Measurements from ENCODE around the gene LYSMD2. TPM values are rescaled to one million over a fixed set of nuclear protein-coding genes. Genes with fewer than 3 reads are reported as not detected.

The LYSMD2 gene
- total RNA-seq, 3 donors from 2014 or later: 3.8 to 12.8 (median 7.3) TPM

- Histone ChIP-seq H3K9me3 (no peaks in the 10 kb centered on the region), H3K36me3 (ENCODE audit: low read depth) (no peaks in the 10 kb centered on the region), H3K4me3 (no peak overlapping the region), H3K4me1 (ENCODE audit: low read depth) (no peaks in the 10 kb centered on the region)
- intact Hi-C loops (cut with DNase I, micrococcal nuclease): no loop called here
- TF ChIP-seq CTCF (IDR thresholded peaks at IDR 0.05): no peak
- no peak for DNase-seq
- no peak for ATAC-seq
These were observed 38.1 kb downstream of the LYSMD2 start for GRCh38 chr15:51699373-51699772.

GRCh38 chr15:51697163-51697562, 40.3 kb downstream of the LYSMD2 start:
- H3K9me3 ChIP-seq: no peaks in the 10 kb centered on the region
- DNase-seq (no peak), ATAC-seq (no peak)
- no peaks in the 10 kb centered on the region for H3K36me3 ChIP-seq (ENCODE audit: low read depth)
- intact Hi-C loops (cut with DNase I, micrococcal nuclease): no loop called here
- no peaks in the 10 kb centered on the region for H3K4me1 ChIP-seq (ENCODE audit: low read depth)
- no peak overlapping the region for H3K4me3 ChIP-seq
- TF ChIP-seq CTCF (IDR thresholded peaks at IDR 0.05): no peak

GRCh38 chr15:51696566-51696965, 40.9 kb downstream of the LYSMD2 start:
- no peak for DNase-seq
- TF ChIP-seq CTCF (IDR thresholded peaks at IDR 0.05): no peak
- Histone ChIP-seq H3K9me3 (no peaks in the 10 kb centered on the region), H3K36me3 (ENCODE audit: low read depth) (no peaks in the 10 kb centered on the region), H3K4me3 (no peak overlapping the region), H3K4me1 (ENCODE audit: low read depth) (no peaks in the 10 kb centered on the region)
- intact Hi-C loops (cut with DNase I, micrococcal nuclease): no loop called here
- ATAC-seq: no peak

- no peak overlapping the region for H3K4me3 ChIP-seq
These were observed 45.3 kb downstream of the LYSMD2 start for GRCh38 chr15:51692154-51692553.

GRCh38 chr15:51688863-51689262, 48.6 kb downstream of the LYSMD2 start:
- Histone ChIP-seq H3K4me1 (ENCODE audit: low read depth) (no peaks in the 10 kb centered on the region), H3K9me3 (no peaks in the 10 kb centered on the region), H3K4me3 (no peak overlapping the region), H3K36me3 (ENCODE audit: low read depth) (no peaks in the 10 kb centered on the region)
- DNase-seq (no peak), ATAC-seq (no peak)
- intact Hi-C loops (cut with DNase I, micrococcal nuclease): no loop called here
- no peak for TF ChIP-seq CTCF (IDR thresholded peaks at IDR 0.05)

More at GRCh38 chr15:51692154-51692553, 45.3 kb downstream of the LYSMD2 start:
- ATAC-seq: no peak
- Histone ChIP-seq H3K4me1 (ENCODE audit: low read depth) (no peaks in the 10 kb centered on the region), H3K9me3 (no peaks in the 10 kb centered on the region), H3K36me3 (ENCODE audit: low read depth) (no peaks in the 10 kb centered on the region)
- intact Hi-C loops (cut with DNase I, micrococcal nuclease): no loop called here
- TF ChIP-seq CTCF (IDR thresholded peaks at IDR 0.05): no peak
- no peak for DNase-seq

- Histone ChIP-seq H3K36me3 (ENCODE audit: low read depth) (no peaks in the 10 kb centered on the region), H3K9me3 (no peaks in the 10 kb centered on the region), H3K4me3 (no peak overlapping the region), H3K4me1 (ENCODE audit: low read depth) (no peaks in the 10 kb centered on the region)
- intact Hi-C loops (cut with DNase I, micrococcal nuclease): no loop called here
- DNase-seq (no peak), ATAC-seq (no peak)
- TF ChIP-seq CTCF (IDR thresholded peaks at IDR 0.05): no peak
These were observed 49.9 kb downstream of the LYSMD2 start for GRCh38 chr15:51687565-51687964.
